CD14-positive monocyte (primary cell): ENCODE data around the gene KRTAP10-10. TPM values are rescaled to one million over a fixed set of nuclear protein-coding genes. Genes with fewer than 3 reads are reported as not detected.

ENCODE experiments used
- DNase-seq, 3 donors: peaks; one replicate each; pipeline ENCODE4 v3.0.0-alpha.2; 2011 to 2022
- H2AFZ ChIP-seq: 2 replicates; pipeline ENCODE4 v1.6.0; 2012; ENCODE audit warnings: mild to moderate bottlenecking, low read depth, low read length, inconsistent platforms; ENCODE audit not compliant: insufficient read depth, poor library complexity, severe bottlenecking
- H3K27ac ChIP-seq, 2 donors: 1 replicate in 1 of 2; 2 replicates in 1 of 2; pipeline ENCODE4 v1.5.1; 2012 to 2013; ENCODE audit warnings: low read length in 2 of 2, control low read depth in 1 of 2, inconsistent platforms in 1 of 2, low read depth in 1 of 2, mild to moderate bottlenecking in 1 of 2
- H3K27me3 ChIP-seq, 2 donors: one replicate each; pipeline versions ENCODE4 v1.6.0 to v1.6.1; 2011 to 2013; ENCODE audit warnings: low read length in 2 of 2; ENCODE audit not compliant: control insufficient read depth in 2 of 2, insufficient read depth in 2 of 2
- H3K36me3 ChIP-seq, 2 donors: replicated peaks in 1 of 2; 1 replicate in 1 of 2; 2 replicates in 1 of 2; pipeline versions ENCODE4 v1.5.1 to v1.6.1; 2012 to 2013; ENCODE audit warnings: low read length in 2 of 2, control low read depth in 1 of 2, inconsistent platforms in 1 of 2, mild to moderate bottlenecking in 1 of 2; ENCODE audit not compliant: insufficient read depth in 2 of 2, control insufficient read depth in 1 of 2
- H3K4me1 ChIP-seq, 2 donors: 1 replicate in 1 of 2; 2 replicates in 1 of 2; pipeline versions ENCODE4 v1.5.1 to v1.6.1; 2012 to 2013; ENCODE audit warnings: low read length in 2 of 2, control low read depth in 1 of 2, inconsistent platforms in 1 of 2, mild to moderate bottlenecking in 1 of 2, moderate library complexity in 1 of 2; ENCODE audit not compliant: insufficient read depth in 2 of 2, control insufficient read depth in 1 of 2
- H3K4me2 ChIP-seq: replicated peaks from 2 replicates; pipeline ENCODE3; 2012; ENCODE audit warnings: low read length, moderate library complexity, mild to moderate bottlenecking; ENCODE audit not compliant: poor library complexity, severe bottlenecking; ENCODE audit errors: extremely low read depth
- H3K4me3 ChIP-seq, 3 experiments: fragments of 200-600 bp in 1 of 3; sonication (generic) in 1 of 3; replicated peaks in 1 of 3; 1 replicate in 2 of 3; 2 replicates in 1 of 3; pipeline ENCODE4 v1.5.1; 2011 to 2013; ENCODE audit warnings: low read length in 3 of 3, mild to moderate bottlenecking in 3 of 3, control low read depth in 2 of 3, low read depth in 2 of 3, inconsistent platforms in 1 of 3, moderate library complexity in 1 of 3
- H3K79me2 ChIP-seq: 2 replicates; pipeline ENCODE4 v1.6.0; 2012; ENCODE audit warnings: mild to moderate bottlenecking, control low read depth, inconsistent platforms, low read length, moderate library complexity; ENCODE audit not compliant: insufficient read depth
- H3K9ac ChIP-seq: 2 replicates; pipeline ENCODE4 v1.6.0; 2017; ENCODE audit warnings: low read length, mild to moderate bottlenecking; ENCODE audit not compliant: insufficient read depth, poor library complexity, severe bottlenecking
- H3K9me3 ChIP-seq, 2 donors: replicated peaks in 1 of 2; 1 replicate in 1 of 2; 2 replicates in 1 of 2; pipeline versions ENCODE4 v1.5.1 to v1.6.1; 2012 to 2013; ENCODE audit warnings: low read length in 2 of 2, control low read depth in 1 of 2; ENCODE audit not compliant: control insufficient read depth in 1 of 2, insufficient read depth in 1 of 2
- H4K20me1 ChIP-seq: 2 replicates; pipeline ENCODE4 v1.6.0; 2012; ENCODE audit warnings: mild to moderate bottlenecking, low read length, control low read depth, moderate library complexity; ENCODE audit not compliant: insufficient read depth
- H3K27ac Mint-ChIP-seq, 7 donors: one replicate each; pipeline ENCODE4 v1.8.0; 2020; ENCODE audit warnings: mild to moderate bottlenecking in 7 of 7, mixed read lengths in 7 of 7, moderate library complexity in 6 of 7, inconsistent platforms in 2 of 7
- H3K27me3 Mint-ChIP-seq, 3 donors: one replicate each; pipeline ENCODE4 v1.8.0; 2021 to 2022; ENCODE audit warnings: low read depth in 3 of 3, mild to moderate bottlenecking in 3 of 3, mixed read lengths in 3 of 3, moderate library complexity in 3 of 3, inconsistent platforms in 1 of 3
- H3K36me3 Mint-ChIP-seq, 2 donors: one replicate each; pipeline ENCODE4 v1.8.0; 2020; ENCODE audit warnings: mixed read lengths in 2 of 2, inconsistent platforms in 1 of 2, mild to moderate bottlenecking in 1 of 2
- H3K4me1 Mint-ChIP-seq: one replicate; pipeline ENCODE4 v1.8.0; 2020; ENCODE audit warnings: mild to moderate bottlenecking, mixed read lengths
- H3K4me3 Mint-ChIP-seq, 2 donors: one replicate each; pipeline ENCODE4 v1.8.0; 2020; ENCODE audit warnings: mild to moderate bottlenecking in 2 of 2, mixed read lengths in 2 of 2, moderate library complexity in 1 of 2
- H3K9me3 Mint-ChIP-seq, 7 donors: one replicate each; pipeline ENCODE4 v1.8.0; 2020 to 2022; ENCODE audit warnings: mixed read lengths in 7 of 7, mild to moderate bottlenecking in 6 of 7, moderate library complexity in 6 of 7, inconsistent platforms in 2 of 7
- WGBS: methylation state at CpG from one replicate; pipeline ENCODE4 v1.1.5; 2013; ENCODE audit warnings: missing lambda C conversion rate; ENCODE audit not compliant: insufficient coverage; 5-methylcytosine and 5-hydroxymethylcytosine counted together
- intact Hi-C, 2 donors: fragments of 100-400 bp; cut with micrococcal nuclease; formaldehyde crosslinking; loops; one replicate each; pipeline versions ENCODE4 v1.15.0 to v1.15.1; 2023
- polyA plus RNA-seq, 3 donors: library from polyadenylated mRNA; depleted of rRNA in 1 of 3; unstranded in 2 of 3; stranded (reverse) in 1 of 3; fragments of 300-500 nt in 2 of 3; fragments of >200 nt in 1 of 3; fragmentation: Illumina TruSeq in 2 of 3; gene quantifications; 1 replicate in 2 of 3; 2 replicates in 1 of 3; pipeline ENCODE4 v1.2.3, GENCODE V29; 2012 to 2021
- TF ChIP-seq, protein P1 (sequence below): fragments of 200-600 bp; IDR thresholded peaks from one replicate; pipeline ENCODE4 v1.8.0; 2022; ENCODE audit warnings: antibody characterized with exemption, mild to moderate bottlenecking

The KRTAP10-10 gene
- polyA plus RNA-seq, 3 donors = not detected

DNA sequence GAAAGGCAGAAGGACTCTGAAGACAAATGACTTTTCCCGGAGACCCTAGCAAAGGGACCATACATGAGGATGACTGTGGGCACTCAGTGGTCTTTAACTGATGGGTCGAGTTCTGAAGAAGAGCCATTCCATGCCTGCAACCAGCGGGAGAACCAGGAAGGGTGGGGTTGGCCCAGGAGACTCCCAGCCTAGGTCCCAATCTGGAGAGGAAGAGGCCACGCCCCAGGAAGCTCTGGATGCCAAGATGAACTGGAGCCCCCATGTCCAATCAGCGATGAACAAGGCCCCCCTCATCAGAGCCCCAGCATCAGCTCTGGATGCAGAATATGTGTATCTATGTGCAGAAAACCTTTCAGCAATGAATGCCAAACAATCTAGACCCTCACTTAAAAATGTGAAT is 3.6 kb downstream of the KRTAP10-10 start:
- peaks cover 19 to 48% (median 41%) of the 10 kb centered on the region in 7 donors for H3K9me3 Mint-ChIP-seq
- TF ChIP-seq, protein P1, sequence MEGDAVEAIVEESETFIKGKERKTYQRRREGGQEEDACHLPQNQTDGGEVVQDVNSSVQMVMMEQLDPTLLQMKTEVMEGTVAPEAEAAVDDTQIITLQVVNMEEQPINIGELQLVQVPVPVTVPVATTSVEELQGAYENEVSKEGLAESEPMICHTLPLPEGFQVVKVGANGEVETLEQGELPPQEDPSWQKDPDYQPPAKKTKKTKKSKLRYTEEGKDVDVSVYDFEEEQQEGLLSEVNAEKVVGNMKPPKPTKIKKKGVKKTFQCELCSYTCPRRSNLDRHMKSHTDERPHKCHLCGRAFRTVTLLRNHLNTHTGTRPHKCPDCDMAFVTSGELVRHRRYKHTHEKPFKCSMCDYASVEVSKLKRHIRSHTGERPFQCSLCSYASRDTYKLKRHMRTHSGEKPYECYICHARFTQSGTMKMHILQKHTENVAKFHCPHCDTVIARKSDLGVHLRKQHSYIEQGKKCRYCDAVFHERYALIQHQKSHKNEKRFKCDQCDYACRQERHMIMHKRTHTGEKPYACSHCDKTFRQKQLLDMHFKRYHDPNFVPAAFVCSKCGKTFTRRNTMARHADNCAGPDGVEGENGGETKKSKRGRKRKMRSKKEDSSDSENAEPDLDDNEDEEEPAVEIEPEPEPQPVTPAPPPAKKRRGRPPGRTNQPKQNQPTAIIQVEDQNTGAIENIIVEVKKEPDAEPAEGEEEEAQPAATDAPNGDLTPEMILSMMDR = no peak
- intact Hi-C loops = no loop called here
- 97% methylated on average over 3 of the region's 5 CpGs for WGBS
- Histone ChIP-seq H3K36me3 (no peaks in the 10 kb centered on the region), H3K4me1 (no peaks in the 10 kb centered on the region), H3K9me3 (peaks cover 34 to 37% of the 10 kb centered on the region in 2 donors), H3K27ac (no peak overlapping the region), H3K79me2 (no peaks in the 10 kb centered on the region), H3K4me2 (no peak overlapping the region), H2AFZ (no peak overlapping the region), H3K27me3 (no peaks in the 10 kb centered on the region), H4K20me1 (no peaks in the 10 kb centered on the region), H3K9ac (no peak overlapping the region), H3K4me3 (no peak overlapping the region)
- no peak overlapping the region for H3K27ac Mint-ChIP-seq
- no peaks in the 10 kb centered on the region for H3K36me3 Mint-ChIP-seq
- H3K4me3 Mint-ChIP-seq = no peak overlapping the region
- no peak for DNase-seq
- H3K27me3 Mint-ChIP-seq = peaks cover 5 to 8% (median 7%) of the 10 kb centered on the region in 3 donors
- no peaks in the 10 kb centered on the region for H3K4me1 Mint-ChIP-seq

DNA sequence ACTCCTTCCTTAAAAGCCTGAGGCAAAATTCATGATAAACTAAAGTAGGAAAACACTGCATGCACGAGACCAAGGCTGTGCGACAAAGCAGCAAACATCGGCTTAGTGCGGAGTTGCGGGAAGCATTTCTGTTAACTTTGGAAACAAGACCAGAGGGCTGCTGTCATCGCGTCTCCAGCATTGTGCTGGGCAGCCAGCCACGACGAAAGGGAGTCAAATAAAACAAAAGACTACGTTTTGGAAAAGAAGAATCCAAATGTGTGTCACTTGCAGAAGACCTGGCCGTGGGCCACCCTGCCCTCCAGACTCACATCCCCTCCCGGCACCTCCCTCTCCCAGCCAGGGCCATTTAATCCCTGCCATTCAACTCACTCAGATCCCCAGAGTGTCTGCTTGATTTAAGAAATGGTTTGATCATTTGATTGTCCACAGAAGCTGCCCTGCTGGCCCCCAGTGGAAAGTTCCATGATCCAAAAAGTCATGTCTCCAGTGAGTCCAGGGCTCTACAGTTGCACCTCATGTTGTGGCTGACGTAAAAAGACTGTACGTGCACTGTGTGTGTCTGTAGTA is 6.7 kb downstream of the KRTAP10-10 start:
- intact Hi-C loops = no loop called here
- Mint-ChIP-seq H3K9me3 (peaks cover 19 to 51% (median 43%) of the 10 kb centered on the region in 7 donors), H3K36me3 (no peaks in the 10 kb centered on the region), H3K4me1 (no peaks in the 10 kb centered on the region), H3K27me3 (peaks cover 3 to 11% (median 8%) of the 10 kb centered on the region in 3 donors), H3K27ac (no peak overlapping the region), H3K4me3 (no peak overlapping the region)
- Histone ChIP-seq H2AFZ (no peak overlapping the region), H3K4me1 (no peaks in the 10 kb centered on the region), H3K27ac (no peak overlapping the region), H3K9me3 (peaks cover 34 to 37% of the 10 kb centered on the region in 2 donors), H3K4me3 (no peak overlapping the region), H3K27me3 (no peaks in the 10 kb centered on the region), H3K4me2 (no peak overlapping the region), H3K36me3 (no peaks in the 10 kb centered on the region), H3K9ac (no peak overlapping the region), H3K79me2 (no peaks in the 10 kb centered on the region), H4K20me1 (no peaks in the 10 kb centered on the region)
- 86% methylated on average over 7 of the region's 14 CpGs for WGBS
- TF ChIP-seq, protein P1 = no peak
- DNase-seq = no peak
